Heart left ventricle (tissue), 16 donors: ENCODE results near the gene FPGT. TPM values are rescaled to one million over a fixed set of nuclear protein-coding genes. Genes with fewer than 3 reads are reported as not detected.
A peak's percentile ranks its signal among the peaks of the same experiment; 100 is the strongest.
"Not testable (repeated sequence)": the region's sequence is repeated elsewhere in the genome, so short reads cannot be mapped to it uniquely, and the experiment has no call there.

ENCODE experiments used
- ATAC-seq, 4 donors: fragments of 200-7000 bp; cut with Tn5 transposase; one replicate each; pipeline ENCODE4 v1.9.1; 2020 to 2022; ENCODE audit warnings: moderate library complexity in 4 of 4, mild to moderate bottlenecking in 3 of 4, moderate number of reproducible peaks in 1 of 4
- DNase-seq, 5 donors: peaks; one replicate each; pipeline ENCODE4 v3.0.0-alpha.2; 2020
- H3K27ac ChIP-seq, 12 donors: fragments of 200-600 bp; sonication (generic) in 4 of 12; one replicate each; pipeline versions ENCODE4 v1.5.0 to v1.8.0; 2016 to 2022; ENCODE audit warnings: mild to moderate bottlenecking in 2 of 12
- H3K27me3 ChIP-seq, 9 donors: fragments of 200-600 bp; sonication (generic) in 2 of 9; one replicate each; pipeline versions ENCODE4 v1.5.1 to v1.8.0; 2016 to 2022; ENCODE audit warnings: mild to moderate bottlenecking in 3 of 9
- H3K36me3 ChIP-seq, 9 donors: fragments of 200-600 bp; sonication (generic) in 2 of 9; one replicate each; pipeline versions ENCODE4 v1.5.0 to v1.8.0; 2018 to 2022; ENCODE audit warnings: mild to moderate bottlenecking in 2 of 9
- H3K4me1 ChIP-seq, 12 donors: fragments of 200-600 bp; sonication (generic) in 4 of 12; one replicate each; pipeline versions ENCODE4 v1.5.0 to v1.8.0; 2016 to 2022; ENCODE audit warnings: mild to moderate bottlenecking in 3 of 12
- H3K4me3 ChIP-seq, 12 donors: fragments of 200-600 bp; sonication (generic) in 4 of 12; one replicate each; pipeline versions ENCODE4 v1.5.0 to v1.8.0; 2017 to 2022; ENCODE audit warnings: mild to moderate bottlenecking in 9 of 12, moderate library complexity in 4 of 12
- H3K9me3 ChIP-seq, 12 donors: fragments of 200-600 bp; sonication (generic) in 4 of 12; one replicate each; pipeline versions ENCODE4 v1.5.0 to v1.8.0; 2016 to 2022; ENCODE audit warnings: mild to moderate bottlenecking in 1 of 12
- CTCF ChIP-seq, 12 donors: fragments of 200-600 bp; sonication (generic) in 4 of 12; IDR thresholded peaks; one replicate each; pipeline versions ENCODE4 v1.5.0 to v1.8.0; 2018 to 2022; ENCODE audit warnings: antibody characterized with exemption in 12 of 12, mild to moderate bottlenecking in 5 of 12
- POLR2A ChIP-seq, 2 donors: fragments of 450-650 bp; IDR thresholded peaks; one replicate each; pipeline ENCODE4 v1.6.1; 2017; ENCODE audit warnings: antibody characterized with exemption in 2 of 2, mild to moderate bottlenecking in 2 of 2, moderate library complexity in 2 of 2
- WGBS, 4 donors: extraction: QIAGEN DNeasy Blood & Tissue Kit in 2 of 4; methylation state at CpG; one replicate each; pipeline versions ENCODE4 v1.1.5 to v1.1.7; 2013 to 2018; 5-methylcytosine and 5-hydroxymethylcytosine counted together
- intact Hi-C, 10 donors: fragments of 100-400 bp; cut with DNase I; formaldehyde crosslinking; loops; one replicate each; pipeline versions ENCODE4 v1.11.1 to v1.14.2; 2022
- polyA plus RNA-seq, 2 donors: library from polyadenylated mRNA; stranded (reverse); fragments of 200-250 nt; gene quantifications; one replicate each; pipeline ENCODE4 v1.2.3, GENCODE V29; 2013
- total RNA-seq, 9 donors: library from RNA; depleted of rRNA in 2 of 9; stranded (reverse); fragments of >200 nt in 2 of 9; fragmentation: NEBNext Ultra II Directional in 3 of 9; extraction: Animal tissue kit (Norgen Biotek cat#: 25700) in 3 of 9; gene quantifications; one replicate each; pipeline versions ENCODE4 v1.1.0 to v1.2.4, GENCODE V29; 2016 to 2023
- donor health status: ischemic (EF 13 %, LVEDD 7.1; RV severe dilation, severe dysfunction).
- donor health status: healthy with polysubstance abuse.
- donor health status: DM: no; HTN: yes; CAD: no.
- donor health status: DM: no; HTN: no; CAD: no.
- donor health status: ischemic (EF 25% LVEDD 6.9; RV normal size, moderate dysfunction).
- donor health status: ischemic (EF 25% LVEDD 5.7; RV mildly dilated, moderate dysfunction).
- donor health status: healthy.
- donor health status: DM: yes; HTN: yes; CAD: no.
- donor health status: ischemic (EF 35%, LVEDD 5.7; RV mildly dilated, moderate dysfunction).
- donor health status: nonischemic (EF 11% LVEDD 7.7; RV severe dilation, severe dysfunction).
- donor health status: DM: yes; HTN: yes; CAD: no.
- donor health status: PGD.
- donor health status: ischemic (EF 29% LVEDD 5.4; RV normal size, mild dysfunction).
- donor health status: nonischemic (EF 23%, LVEDD 6.1; RV moderate dilation, normal function).

The FPGT gene
- total and polyA plus RNA-seq, 11 donors = 6.1 to 22.5 (median 11.8) TPM

DNA sequence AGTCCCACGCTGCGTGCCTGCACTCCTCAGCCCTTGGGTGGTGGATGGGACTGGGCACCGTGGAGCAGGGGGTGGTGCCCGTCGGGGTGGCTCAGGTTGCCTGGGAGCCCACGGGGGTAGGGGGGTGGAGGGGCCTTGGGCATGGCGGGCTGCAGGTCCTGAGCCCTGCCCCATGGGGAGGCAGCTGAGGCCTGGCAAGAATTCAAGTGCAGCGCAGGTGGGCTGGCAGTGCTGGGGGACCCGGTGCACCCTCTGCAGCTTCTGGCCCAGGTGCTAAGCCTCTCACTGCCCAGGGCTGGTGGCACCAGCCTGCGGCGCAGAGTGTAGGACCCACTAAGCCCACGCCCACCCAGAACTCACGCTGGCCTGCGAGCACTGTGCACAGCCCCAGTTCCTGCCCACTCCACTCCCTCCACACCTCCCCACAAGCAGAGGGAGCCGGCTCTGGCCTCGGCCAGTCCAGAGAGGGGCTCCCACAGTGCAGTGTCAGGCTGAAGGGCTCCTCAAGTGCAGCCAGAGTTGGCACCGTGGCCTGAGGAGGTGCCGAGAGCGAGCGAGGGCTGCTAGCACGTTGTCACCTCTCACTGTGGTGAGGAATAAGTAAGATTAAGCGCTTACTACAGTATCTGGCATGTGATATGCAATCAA, 50.0 kb downstream of the FPGT start:
- 64 to 81% (median 77%) methylated on average over 14 to 22 of the region's 22 CpGs for WGBS, 4 donors
- Histone ChIP-seq H3K4me3 (no peak overlapping the region), H3K4me1 (peaks cover 0 to 25% (median 0%) of the 10 kb centered on the region in 12 donors), H3K27ac (peak overlapping the region in 3 of 12 donors; percentile 7 to 30 (median 14)), H3K9me3 (peaks cover 0 to 10% (median 0%) of the 10 kb centered on the region in 12 donors), H3K27me3 (no peaks in the 10 kb centered on the region), H3K36me3 (peaks cover 0 to 31% (median 11%) of the 10 kb centered on the region in 9 donors)
- peak in 3 of 4 donors; percentile 26 to 82 (median 33) for ATAC-seq
- DNase-seq = peak in 4 of 5 donors; percentile 8 to 56 (median 36)
- intact Hi-C loops = loop anchor here in 2 of 10 donors (5.0 to 10.0 kb wide), 3 partner anchors 67 to 219 kb away; no protein-coding TSS in a partner anchor
- TF ChIP-seq CTCF (IDR thresholded peaks at IDR 0.05) (no peak), POLR2A (IDR thresholded peaks at IDR 0.05) (no peak)

DNA sequence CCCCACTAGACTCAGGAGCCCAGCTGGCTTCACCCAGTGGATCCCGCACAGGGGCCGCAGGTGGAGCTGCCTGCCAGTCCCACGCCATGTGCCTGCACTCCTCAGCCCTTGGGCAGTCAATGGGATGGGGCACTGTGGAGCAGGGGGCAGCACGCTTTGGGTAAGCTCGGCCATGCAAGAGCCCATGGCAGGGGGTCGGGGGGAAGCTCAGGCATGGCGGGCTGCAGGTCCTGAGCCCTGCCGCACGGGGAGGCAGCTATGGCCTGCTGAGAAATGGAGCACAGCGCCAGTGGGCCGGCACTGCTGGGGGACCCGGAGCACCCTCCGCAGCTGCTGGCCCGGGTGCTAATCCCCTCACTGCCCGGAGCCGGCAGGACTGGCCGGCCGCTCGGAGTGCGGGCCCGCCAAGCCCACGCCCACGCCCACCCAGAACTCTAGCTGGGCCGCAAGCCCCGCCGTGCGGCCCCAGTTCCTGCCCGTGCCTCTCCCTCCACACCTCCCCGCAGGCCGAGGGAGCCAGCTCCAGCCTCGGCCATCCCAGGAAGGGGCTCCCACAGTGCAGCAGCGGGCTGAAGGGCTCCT, 55.3 kb downstream of the FPGT start:
- peaks cover 0 to 56% (median 14%) of the 10 kb centered on the region in 9 donors for H3K36me3 ChIP-seq
- H3K4me1 ChIP-seq, H3K27ac ChIP-seq, H3K4me3 ChIP-seq, H3K27me3 ChIP-seq, H3K9me3 ChIP-seq, intact Hi-C loops: not testable (repeated sequence)
- DNase-seq (peak in 2 of 5 donors; percentile 13 to 46), ATAC-seq (peak in 1 of 4 donors; percentile 54)
- 85 to 96% (median 91%) methylated on average over 4 to 32 of the region's 32 CpGs for WGBS, 4 donors

Other genes with a start within 250 kb of the FPGT start
- gene LRRIQ3, start 66 bp upstream of the FPGT start, total RNA-seq = 1 to 10 TPM in 3 of 9 donors, under 1 TPM in 6; 0.07 to 1.5 (median 0.56) TPM
- under 1 TPM; 0.27 to 0.32 TPM for gene LRRIQ3, start 66 bp upstream of the FPGT start, polyA plus RNA-seq
- gene TNNI3K, start 37.1 kb downstream of the FPGT start, total RNA-seq = 100 to 1,000 TPM in 1 of 9 donors, 10 to 100 TPM in 8; 35.9 to 108 (median 59.9) TPM
- 10 to 100 TPM; 11.5 to 93.4 TPM for gene TNNI3K, start 37.1 kb downstream of the FPGT start, polyA plus RNA-seq